ENCODE data around the gene KRTAP22-1.

Gene KRTAP22-1

DNA sequence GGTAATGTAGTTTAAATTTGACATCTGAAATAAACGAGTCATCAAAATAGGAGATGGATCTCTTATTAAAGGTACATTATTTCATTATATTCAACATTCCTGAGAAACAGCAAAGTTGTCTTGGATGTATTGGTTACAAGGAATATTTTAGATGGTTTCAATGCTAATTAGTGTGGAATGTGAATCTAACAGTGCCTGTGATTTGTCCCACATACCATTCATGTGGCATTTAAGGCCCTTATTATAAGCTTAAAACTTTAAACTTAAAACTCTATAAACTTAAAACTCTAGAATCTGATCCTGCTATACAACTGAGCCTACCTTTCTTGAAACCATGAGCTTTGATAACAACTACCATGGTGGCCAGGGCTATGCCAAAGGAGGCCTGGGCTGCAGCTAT, at the start of gene KRTAP22-1:
Gene KRTAP22-1, plus strand, starts transcription at position 301 of the 400 bp plus-strand sequence.
- DNase-seq: no peak

- DNase-seq: no peak
Observed at GRCh38 chr21:30552782-30553181, 48.1 kb upstream of the KRTAP22-1 start.

DNA sequence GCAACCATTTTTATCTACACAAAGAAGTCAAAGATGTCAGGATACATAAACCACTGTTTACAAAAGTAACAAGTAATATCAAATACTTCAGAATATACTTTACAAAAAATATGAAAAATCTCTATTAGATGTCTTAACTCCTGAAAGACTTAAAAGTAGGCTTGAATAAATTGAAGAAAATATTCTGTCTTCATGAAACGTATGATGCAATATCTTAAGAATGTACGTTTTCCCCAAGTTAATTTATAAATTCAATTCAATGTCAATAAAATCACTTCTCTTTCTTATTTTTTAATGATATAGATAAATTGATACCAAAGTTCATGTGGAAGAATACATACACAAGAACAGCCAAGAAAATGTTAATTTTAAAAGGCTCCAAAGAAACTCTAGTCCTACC, 45.8 kb upstream of the KRTAP22-1 start:
- DNase-seq: no peak

DNA sequence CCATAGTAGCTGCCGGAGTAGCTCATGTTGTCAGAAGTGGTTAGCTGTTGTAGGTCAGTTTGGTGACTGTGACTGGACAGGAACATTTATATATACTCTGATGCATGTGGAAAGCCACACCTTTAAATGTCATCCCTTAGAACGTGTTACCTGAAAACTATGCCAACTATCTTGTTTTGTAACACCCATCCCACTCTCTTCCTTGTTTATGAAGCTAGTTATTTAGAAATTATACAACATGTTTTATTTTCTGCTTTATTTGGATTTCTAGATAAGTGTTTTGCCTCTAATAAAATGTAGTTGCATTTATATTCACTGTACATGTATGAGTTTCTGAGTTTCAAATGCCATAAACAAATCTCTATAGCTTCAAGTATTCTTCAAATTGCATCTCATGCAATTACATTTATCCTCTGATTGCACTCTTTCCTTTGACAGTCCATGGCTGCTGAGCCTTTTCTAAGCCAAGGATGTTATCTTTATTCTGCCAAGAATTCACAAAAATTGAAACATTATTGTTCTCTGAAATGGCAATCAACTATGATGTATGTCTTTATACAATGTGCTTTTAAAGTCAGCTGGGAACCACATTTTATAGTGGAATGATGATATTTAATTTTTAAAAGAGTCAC, 39.5 kb upstream of the KRTAP22-1 start, which contains the start of gene KRTAP19-7:
Gene KRTAP19-7, minus strand, starts transcription at position 51 of the 632 bp plus-strand sequence. Its CDS starts 25 bp downstream, at position 26.
- no peak for DNase-seq

DNA sequence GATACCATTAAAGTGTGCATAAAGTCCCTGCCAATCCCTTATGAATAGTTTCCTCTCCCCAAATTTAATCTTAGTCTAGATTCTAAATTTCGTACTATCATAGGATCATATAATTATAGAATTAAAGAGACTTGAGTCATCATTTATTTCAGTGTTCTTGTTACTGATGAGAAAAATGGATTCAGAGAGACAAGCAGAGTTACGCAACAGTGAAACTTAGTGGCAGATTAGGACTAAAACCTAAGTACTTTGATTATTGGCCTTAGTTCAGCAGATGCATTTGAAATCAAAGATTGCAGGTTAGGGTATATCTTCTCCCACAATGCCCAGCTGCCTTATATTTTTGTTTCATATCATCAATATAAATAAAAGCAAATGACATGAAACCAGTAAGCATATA, 38.9 kb upstream of the KRTAP22-1 start:
- no peak for DNase-seq

GRCh38 chr21:30563072-30563471, 37.8 kb upstream of the KRTAP22-1 start:
- no peak for DNase-seq

DNA sequence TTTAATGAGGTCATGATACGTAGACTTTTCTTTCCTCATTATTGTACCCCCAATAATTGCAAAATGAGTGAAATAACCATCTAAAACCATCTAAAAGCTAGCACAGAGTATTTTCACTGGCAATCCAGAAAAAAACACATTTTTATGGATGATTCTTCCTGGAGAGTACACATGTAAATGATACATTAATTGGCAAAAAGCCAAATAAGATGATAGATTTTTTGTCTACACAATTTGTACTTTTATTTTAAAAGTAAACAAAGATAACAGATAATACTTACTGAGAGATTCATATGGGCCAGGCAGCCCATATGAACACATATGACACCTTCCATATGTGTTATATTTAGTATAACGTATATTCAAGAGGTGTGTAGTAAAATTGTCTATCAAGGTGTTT, 37.3 kb upstream of the KRTAP22-1 start:
- DNase-seq: no peak

GRCh38 chr21:30567617-30568016, 33.3 kb upstream of the KRTAP22-1 start:
- no peak for DNase-seq

- DNase-seq: no peak
Observed at GRCh38 chr21:30577766-30578165, 23.1 kb upstream of the KRTAP22-1 start.

- no peak for DNase-seq
Observed at GRCh38 chr21:30579346-30579745, 21.5 kb upstream of the KRTAP22-1 start.

- no peak for DNase-seq
Observed at GRCh38 chr21:30580132-30580531, 20.8 kb upstream of the KRTAP22-1 start.

GRCh38 chr21:30582870-30583269, 18.0 kb upstream of the KRTAP22-1 start:
- no peak for DNase-seq

DNA sequence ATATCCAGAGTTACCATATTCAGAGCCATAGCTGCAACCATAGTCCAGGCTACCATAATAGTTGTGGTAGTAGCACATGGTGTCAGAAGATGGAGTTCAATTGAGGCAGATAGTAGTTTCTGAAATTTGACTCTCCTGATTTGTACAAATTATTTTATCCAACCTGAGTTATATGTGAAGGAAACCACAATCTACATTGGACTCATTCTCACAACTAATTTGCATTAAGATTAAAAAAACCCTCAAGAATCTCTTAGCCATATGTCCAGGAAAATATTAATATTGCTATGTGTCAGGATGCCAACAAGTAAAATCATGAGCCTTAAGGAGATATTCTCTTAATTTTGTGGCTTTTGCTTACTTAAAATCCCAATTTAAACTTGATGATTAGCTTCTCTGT, 10.6 kb upstream of the KRTAP22-1 start, which contains the start of gene KRTAP22-2:
Gene KRTAP22-2, minus strand, starts transcription at position 101 of the 400 bp plus-strand sequence.
- DNase-seq: no peak

GRCh38 chr21:30592140-30592539, 8.7 kb upstream of the KRTAP22-1 start, which contains the start of gene KRTAP6-3:
TSS of gene KRTAP6-3 (plus strand) at chr21:30592440. CDS start at chr21:30592446, 6 bp downstream.
- DNase-seq: no peak

- DNase-seq: no peak
Observed at GRCh38 chr21:30598802-30599201, 2.1 kb upstream of the KRTAP22-1 start, which contains the start of gene KRTAP6-2. TSS of gene KRTAP6-2 (minus strand) at chr21:30598902. CDS start at chr21:30598874, 28 bp downstream.

- DNase-seq: no peak
Observed at GRCh38 chr21:30605968-30606367, 5.1 kb downstream of the KRTAP22-1 start.

DNA sequence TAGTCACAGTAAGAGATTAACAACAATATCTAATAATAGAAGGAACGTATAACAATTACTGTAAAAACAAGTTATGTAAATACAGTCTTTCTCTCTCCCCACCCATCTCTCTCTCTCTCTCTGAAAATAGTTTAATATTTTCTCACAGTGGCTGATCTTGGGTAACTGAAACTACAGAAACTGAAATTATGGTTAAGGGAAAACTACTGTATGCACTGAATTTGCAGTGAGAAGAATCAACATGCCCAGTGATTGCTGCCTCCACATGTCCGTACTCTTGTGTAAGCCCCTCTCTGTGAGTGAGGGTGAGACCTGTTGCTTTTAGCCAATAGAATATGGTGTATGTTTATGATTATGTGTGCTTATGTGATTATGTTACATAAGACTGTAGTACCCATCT, 11.2 kb downstream of the KRTAP22-1 start:
- DNase-seq: no peak

DNA sequence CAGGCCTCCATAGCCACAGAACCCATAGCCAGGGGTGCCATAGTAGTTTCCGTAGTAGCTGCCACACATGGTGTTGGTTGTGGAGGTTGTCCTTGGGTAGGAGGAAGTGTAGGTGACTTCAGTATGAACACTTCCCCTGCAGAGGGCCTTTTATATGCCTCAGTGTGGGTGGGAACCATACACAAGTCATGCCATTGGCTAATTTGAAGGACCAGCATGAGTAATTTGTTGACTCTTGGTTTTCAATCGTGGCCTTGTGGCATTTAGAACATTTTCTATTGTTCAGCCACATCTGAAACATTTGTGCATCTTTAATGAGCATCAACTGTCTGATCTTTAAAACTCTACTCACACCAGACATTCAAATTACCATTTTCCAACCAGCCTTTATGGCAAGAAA, 12.9 kb downstream of the KRTAP22-1 start, which contains the start of gene KRTAP6-1:
Gene KRTAP6-1, minus strand, starts transcription at position 95 of the 400 bp plus-strand sequence. Its CDS starts 26 bp downstream, at position 69.
- no peak for DNase-seq

DNA sequence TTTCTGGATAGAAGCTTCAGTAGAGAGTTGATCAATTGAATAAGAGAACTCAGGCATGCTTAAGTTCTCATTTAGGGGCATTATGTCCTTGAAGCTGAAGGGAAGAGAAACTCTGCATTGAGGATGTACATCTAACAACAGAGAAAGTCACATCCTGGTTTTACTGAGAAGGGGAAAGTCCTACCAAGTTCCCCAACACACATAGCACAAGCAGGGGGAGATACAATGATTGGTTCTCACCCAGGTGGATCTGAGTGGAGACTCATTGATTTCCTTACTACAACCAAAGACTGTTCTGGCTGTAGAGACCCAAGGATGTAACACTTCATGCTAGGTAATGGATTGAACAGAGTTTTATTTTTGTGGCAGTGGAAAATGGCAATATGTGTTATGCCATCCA, 14.3 kb downstream of the KRTAP22-1 start:
- no peak for DNase-seq

- DNase-seq: no peak
Observed at GRCh38 chr21:30616125-30616524, 15.2 kb downstream of the KRTAP22-1 start, which contains the start of gene KRTAP20-1. TSS of gene KRTAP20-1 (plus strand) at chr21:30616425. CDS start at chr21:30616455, 30 bp downstream.

DNA sequence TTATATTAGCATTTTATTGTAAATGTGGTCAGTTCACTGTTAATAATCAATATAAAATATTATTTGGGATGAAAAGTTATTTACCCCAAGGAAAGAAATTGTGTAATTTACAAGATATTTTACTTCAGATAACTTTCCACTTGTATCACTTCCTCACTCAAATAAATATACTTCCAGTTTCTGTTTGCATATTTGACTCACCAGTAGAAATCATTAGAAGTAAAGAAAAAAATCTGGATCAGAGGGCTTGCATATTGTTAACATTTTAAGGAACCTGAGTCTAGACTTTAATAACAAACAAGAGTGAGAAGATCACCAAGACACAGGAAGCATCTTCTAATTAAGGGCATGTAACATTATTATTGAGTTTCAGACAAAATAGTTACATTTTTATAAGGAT, 19.2 kb downstream of the KRTAP22-1 start:
- no peak for DNase-seq

- DNase-seq: no peak
Observed at GRCh38 chr21:30620522-30620921, 19.6 kb downstream of the KRTAP22-1 start, which contains the start of gene KRTAP20-4. TSS of gene KRTAP20-4 (plus strand) at chr21:30620627.

GRCh38 chr21:30623362-30623761, 22.5 kb downstream of the KRTAP22-1 start:
- no peak for DNase-seq

- no peak for DNase-seq
Observed at GRCh38 chr21:30625449-30626165, 24.7 kb downstream of the KRTAP22-1 start.

Measured in NCI-H526 (cell line).